Measurements from ENCODE around the gene MMS19.
"Not testable (repeated sequence)": the region's sequence is repeated elsewhere in the genome, so short reads cannot be mapped to it uniquely, and the experiment has no call there.

Gene MMS19

DNA sequence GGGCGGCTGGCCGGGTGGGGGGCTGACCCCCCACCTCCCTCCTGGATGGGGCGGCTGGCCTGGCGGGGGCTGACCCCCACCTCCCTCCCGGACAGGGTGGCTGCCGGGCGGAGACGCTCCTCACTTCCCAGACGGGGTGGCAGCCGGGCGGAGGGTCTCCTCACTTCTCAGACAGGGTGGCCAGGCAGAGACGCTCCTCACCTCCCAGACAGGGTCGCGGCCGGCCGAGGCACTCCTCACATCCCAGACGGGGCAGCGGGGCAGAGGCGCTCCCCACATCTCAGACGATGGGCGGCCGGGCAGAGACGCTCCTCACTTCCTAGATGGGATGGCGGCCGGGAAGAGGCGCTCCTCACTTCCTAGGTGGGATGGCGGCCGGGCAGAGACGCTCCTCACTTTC is 30.7 kb upstream of the MMS19 start:
- not testable (repeated sequence) for DNase-seq

DNA sequence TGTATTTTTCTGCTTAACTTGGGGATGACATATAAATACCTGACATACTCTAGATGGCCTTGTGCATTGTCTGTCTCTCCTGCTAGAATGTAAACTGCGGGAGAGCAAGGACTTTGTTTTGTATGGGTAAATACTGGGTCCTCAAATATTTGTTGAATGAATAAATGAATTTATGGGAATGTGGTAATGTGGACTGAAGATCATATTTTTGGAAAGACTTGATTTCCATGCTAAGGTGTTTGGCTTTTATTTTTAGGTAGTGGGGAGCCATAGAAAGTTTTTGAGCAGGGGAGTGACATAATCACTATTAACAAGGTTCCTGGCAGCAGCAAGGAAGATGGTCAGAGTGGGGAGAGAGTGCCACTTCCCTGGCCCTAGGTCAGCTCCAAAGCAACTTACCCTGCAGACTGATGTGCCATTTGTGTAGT is 27.5 kb upstream of the MMS19 start:
- no peak for DNase-seq

GRCh38 chr10:97525086-97525485 is 26.9 kb upstream of the MMS19 start:
- no peak for DNase-seq

- no peak for DNase-seq
Observed at GRCh38 chr10:97522937-97523336, 24.7 kb upstream of the MMS19 start.

DNA sequence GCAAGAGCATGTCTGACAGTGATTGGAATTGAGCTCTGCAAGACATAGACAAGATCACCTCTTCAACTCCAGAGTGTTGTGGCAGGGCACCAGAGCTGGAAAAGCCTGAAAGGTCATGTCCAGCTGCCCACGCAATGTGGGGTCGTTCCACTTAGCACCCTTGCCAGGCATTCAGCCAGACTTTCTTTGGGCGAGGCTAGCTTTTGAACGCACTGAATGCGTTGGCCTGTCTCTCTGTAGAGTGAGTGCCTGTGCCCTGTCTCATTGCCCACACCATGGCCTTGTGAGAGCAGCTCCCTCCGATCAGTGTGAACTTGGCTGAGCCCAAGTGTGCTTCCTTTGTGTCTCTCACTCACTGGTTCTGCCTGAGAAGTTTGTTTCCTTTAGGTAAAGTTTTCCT is 23.8 kb upstream of the MMS19 start:
- no peak for DNase-seq

GRCh38 chr10:97520978-97521761 is 22.9 kb upstream of the MMS19 start:
- DNase-seq, result no peak

GRCh38 chr10:97520520-97520919 is 22.3 kb upstream of the MMS19 start:
- DNase-seq, result no peak

GRCh38 chr10:97519342-97519741 is 21.1 kb upstream of the MMS19 start:
- no peak for DNase-seq

GRCh38 chr10:97518301-97519043 is 20.2 kb upstream of the MMS19 start:
- no peak for DNase-seq

DNA sequence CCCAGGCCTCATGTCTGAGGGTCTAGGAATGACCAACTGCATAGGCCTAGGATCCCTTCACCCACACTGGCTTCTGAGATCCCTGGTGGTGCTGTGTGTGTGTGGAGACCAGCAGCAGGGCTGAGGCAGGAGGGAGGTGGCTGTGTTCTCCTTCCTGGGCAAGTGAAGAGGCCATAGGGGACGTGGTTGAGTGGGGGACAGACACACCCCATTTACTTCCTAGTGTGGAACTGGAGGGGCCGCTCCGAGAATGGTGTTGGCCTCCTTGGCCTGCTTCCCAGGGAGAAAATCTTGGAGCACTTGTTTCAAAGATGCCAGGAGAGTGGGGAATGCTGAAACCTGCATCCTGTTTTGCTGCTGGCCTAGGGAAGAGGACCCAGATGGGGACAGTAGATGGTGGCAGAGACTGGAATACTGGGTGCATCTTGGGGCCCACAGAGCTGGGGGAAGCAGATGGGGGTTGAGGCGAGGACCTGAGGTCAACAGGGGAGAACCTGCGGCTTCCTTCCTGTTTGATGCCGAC is 19.6 kb upstream of the MMS19 start:
- no peak for DNase-seq

- no peak for DNase-seq
Observed at GRCh38 chr10:97517096-97517750, 19.0 kb upstream of the MMS19 start.

DNA sequence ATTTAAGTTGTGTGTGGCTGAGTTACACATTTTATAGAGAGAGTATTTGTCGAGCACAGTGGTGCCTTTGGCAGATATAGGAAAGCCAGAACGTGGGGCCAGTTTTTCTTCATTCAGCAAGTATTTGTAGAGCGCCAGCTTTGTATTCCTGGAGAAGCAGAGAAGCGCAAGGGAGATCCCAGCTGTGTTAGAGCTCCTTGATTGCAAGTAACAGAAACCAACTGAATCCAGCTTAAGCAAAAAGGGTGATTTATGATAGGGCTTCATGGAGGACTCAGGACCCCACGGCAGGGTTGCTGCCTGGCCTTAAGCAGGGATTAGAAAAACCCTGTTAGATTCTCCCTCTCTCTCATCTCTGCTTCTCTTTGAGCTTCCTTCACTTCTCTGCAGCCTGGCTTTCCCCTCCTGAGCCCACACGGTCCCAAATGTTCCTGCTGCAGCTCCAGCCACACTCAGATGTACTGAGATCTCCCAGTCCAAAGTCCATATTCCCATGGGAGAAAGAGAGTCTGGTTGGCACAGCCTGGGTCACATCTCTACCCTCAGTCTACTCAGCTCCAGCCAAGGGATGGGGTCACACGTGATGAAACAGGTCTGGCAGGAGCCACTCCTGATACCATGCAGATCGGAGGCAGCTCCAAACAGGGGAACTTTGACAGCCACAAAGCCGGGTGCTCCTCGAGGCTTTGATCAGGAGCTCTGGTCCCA is 17.2 kb upstream of the MMS19 start:
- no peak for DNase-seq

GRCh38 chr10:97514344-97514743 is 16.1 kb upstream of the MMS19 start:
- DNase-seq, result no peak

- no peak for DNase-seq
Observed at GRCh38 chr10:97512993-97513392, 14.8 kb upstream of the MMS19 start.

- no peak for DNase-seq
Observed at GRCh38 chr10:97511711-97512440, 13.7 kb upstream of the MMS19 start.

GRCh38 chr10:97510686-97511085 is 12.5 kb upstream of the MMS19 start:
- no peak for DNase-seq

GRCh38 chr10:97509120-97509680 is 11.0 kb upstream of the MMS19 start:
- DNase-seq, result no peak

- no peak for DNase-seq
Observed at GRCh38 chr10:97508342-97508741, 10.1 kb upstream of the MMS19 start.

- DNase-seq, result no peak
Observed at GRCh38 chr10:97506199-97506991, 8.2 kb upstream of the MMS19 start.

DNA sequence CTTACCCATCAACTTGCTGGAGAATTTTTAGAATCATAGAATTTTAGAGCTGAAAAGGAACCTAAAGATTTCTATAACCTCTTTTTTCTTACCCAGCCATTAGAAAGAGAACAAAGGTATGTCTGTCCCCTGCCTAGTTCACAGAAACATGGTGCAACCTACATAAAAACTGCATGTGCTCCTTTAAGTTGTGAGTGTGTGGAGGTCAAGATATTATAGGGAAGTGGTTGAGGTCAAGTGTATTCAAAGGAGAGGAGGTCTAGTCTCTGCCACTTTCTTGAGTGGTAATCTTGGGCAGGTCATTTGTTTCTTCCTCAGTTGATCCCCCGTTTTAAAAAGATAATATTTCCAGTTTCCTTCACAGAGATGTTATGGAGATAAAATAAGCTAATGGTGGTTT is 6.9 kb upstream of the MMS19 start:
- DNase-seq, result no peak

DNA sequence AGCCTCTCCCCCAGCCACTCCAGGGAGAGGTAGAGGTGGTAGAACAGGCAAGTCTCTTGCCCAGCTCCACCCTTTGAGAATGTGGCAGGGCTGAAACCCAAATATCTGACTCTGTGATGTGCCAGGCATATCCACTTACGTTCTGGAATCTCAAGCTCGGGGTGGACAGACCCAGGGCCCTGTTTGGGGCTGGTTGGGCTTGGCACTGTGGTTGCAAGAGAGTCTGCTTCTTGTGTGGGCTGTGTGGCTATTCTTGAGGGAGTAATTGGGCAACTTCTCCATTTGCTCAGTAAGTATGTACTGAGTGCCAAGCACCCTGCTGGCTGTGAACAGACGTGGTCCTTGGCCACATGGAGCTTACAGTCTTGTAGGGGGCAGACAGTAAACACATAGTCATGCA is 5.2 kb upstream of the MMS19 start:
- no peak for DNase-seq
